Gastroesophageal sphincter (tissue), 3 donors: ENCODE measurements around the gene NTSR1.

Source experiments
- CTCF ChIP-seq, 4 experiments: fragments of 200-600 bp in 2 of 4; fragments of 450-650 bp in 2 of 4; sonication (generic) in 1 of 4; IDR thresholded peaks; one replicate each; pipeline ENCODE4 v1.5.1; 2017 to 2019; ENCODE audit warnings: antibody characterized with exemption in 4 of 4, mild to moderate bottlenecking in 2 of 4, moderate library complexity in 2 of 4
- EP300 ChIP-seq: sonication (generic); formaldehyde crosslinking; IDR thresholded peaks from one replicate; pipeline ENCODE4 v1.6.1; 2017; ENCODE audit warnings: antibody characterized with exemption, mild to moderate bottlenecking
- POLR2A ChIP-seq, 2 donors: fragments of 450-650 bp; IDR thresholded peaks; one replicate each; pipeline ENCODE4 v1.6.1; 2017; ENCODE audit warnings: antibody characterized with exemption in 2 of 2, mild to moderate bottlenecking in 2 of 2, moderate library complexity in 1 of 2
- POLR2AphosphoS5 ChIP-seq: sonication (generic); formaldehyde crosslinking; IDR thresholded peaks from one replicate; pipeline ENCODE4 v1.6.1; 2017; ENCODE audit warnings: antibody characterized with exemption

DNA sequence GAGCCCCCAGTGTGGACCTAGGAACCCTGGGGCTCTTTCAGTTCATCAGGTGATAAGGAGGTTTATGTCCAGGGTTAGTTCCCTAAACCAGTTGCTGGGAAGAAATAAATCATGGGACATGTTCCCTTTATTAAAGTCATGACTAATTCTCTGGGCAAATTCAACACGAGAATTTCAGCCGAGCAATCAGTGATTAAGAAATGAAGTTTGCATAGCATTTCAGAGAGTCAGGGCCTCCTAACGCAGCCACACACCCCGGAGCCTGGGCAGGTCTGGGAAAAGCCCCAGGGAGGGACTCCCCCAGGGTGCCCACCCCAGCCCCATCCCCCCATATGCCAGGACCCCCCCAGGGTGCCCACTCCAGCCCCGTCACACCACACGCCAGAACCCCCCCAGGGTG, 46.2 kb upstream of the NTSR1 start:
- TF ChIP-seq CTCF (IDR thresholded peaks at IDR 0.05) (no peak), EP300 (no peak), POLR2A (IDR thresholded peaks at IDR 0.05) (no peak), POLR2AphosphoS5 (no peak)
